K562 (cell line): ENCODE measurements around the gene CBFA2T3. TPM values are rescaled to one million over a fixed set of nuclear protein-coding genes. Genes with fewer than 3 reads are reported as not detected.
A peak's percentile ranks its signal among the peaks of the same experiment; 100 is the strongest.

ENCODE experiments used
- KLF16 ChIP-seq: IDR thresholded peaks from 2 replicates; pipeline ENCODE4 v1.6.1; 2016; ENCODE audit warnings: antibody characterized with exemption
- MAFG ChIP-seq: fragments of 450-650 bp; conservative IDR thresholded peaks from 2 replicates; pipeline ENCODE4 v1.6.1; 2016; ENCODE audit warnings: missing genetic modification characterization, missing compliant biosample characterization
- MTA1 ChIP-seq: fragments of 450-650 bp; IDR thresholded peaks from 2 replicates; pipeline ENCODE4 v1.6.1; 2017; ENCODE audit warnings: borderline replicate concordance
- RAD51 ChIP-seq: fragments of 450-650 bp; IDR thresholded peaks from 2 replicates; pipeline ENCODE4 v1.7.1; 2016; ENCODE audit warnings: low read depth, mild to moderate bottlenecking, borderline replicate concordance
- TRIM24 ChIP-seq, 2 experiments: fragments of 450-650 bp; IDR thresholded peaks; 2 replicates each; pipeline ENCODE4 v1.6.1; 2016
- YY1 ChIP-seq, 3 experiments: IDR thresholded peaks; 2 replicates each; pipeline ENCODE4 v1.6.1; 2011; ENCODE audit warnings: low read length in 2 of 3, mild to moderate bottlenecking in 2 of 3, moderate library complexity in 2 of 3, borderline replicate concordance in 1 of 3, control low read depth in 1 of 3, low read depth in 1 of 3; ENCODE audit not compliant: insufficient read depth in 3 of 3, insufficient replicate concordance in 2 of 3, control insufficient read depth in 1 of 3, insufficient read length in 1 of 3; ENCODE audit errors: extremely low read depth in 1 of 3
- ZNF175 ChIP-seq: fragments of 200-800 bp; sonication (Bioruptor generic); IDR thresholded peaks from 2 replicates; pipeline ENCODE4 v1.6.1; 2016; ENCODE audit warnings: low read depth, mild to moderate bottlenecking, missing genetic modification characterization, missing compliant biosample characterization
- ZNF239 ChIP-seq: fragments of 250-450 bp; sonication (Bioruptor Pico); IDR thresholded peaks from 2 replicates; pipeline ENCODE4 v1.4.0; 2020; ENCODE audit warnings: mild to moderate bottlenecking
- polyA plus RNA-seq, 8 experiments: library from polyadenylated mRNA; depleted of rRNA in 4 of 8; stranded (reverse) in 5 of 8; unstranded in 3 of 8; fragments of >200 nt; fragmentation: Nextera tagmentation in 2 of 8; fragmentation: Illumina TruSeq in 1 of 8; extraction: Ambion mirVana in 2 of 8; extraction: Trizol in 1 of 8; gene quantifications; 2 replicates each; pipeline versions ENCODE4 v1.2.1 to v1.2.3, GENCODE V29; 2011 to 2014; ENCODE audit warnings: inconsistent platforms in 1 of 8, missing spikeins in 1 of 8
- total RNA-seq, 7 experiments: library from RNA; depleted of rRNA in 6 of 7; stranded (reverse); fragments of >200 nt in 6 of 7; fragmentation: Illumina TruSeq in 2 of 7; extraction: Trizol in 2 of 7; gene quantifications; 2 replicates each; pipeline versions ENCODE4 v1.2.1 to v1.2.3, GENCODE V29; 2011 to 2021; ENCODE audit warnings: low replicate concordance in 1 of 7
- TF ChIP-seq, protein P1 (sequence below): fragments of 250-450 bp; sonication (Bioruptor Pico); IDR thresholded peaks from 2 replicates; pipeline ENCODE4 v1.5.0; 2021
- TF ChIP-seq, protein P2 (sequence below), 2 experiments: fragments of 450-650 bp in 1 of 2; sonication (generic) in 1 of 2; formaldehyde crosslinking in 1 of 2; IDR thresholded peaks; 2 replicates each; pipeline versions ENCODE4 v1.7.1 to v1.9.0; 2016 to 2022; ENCODE audit warnings: inconsistent platforms in 1 of 2, mild to moderate bottlenecking in 1 of 2, missing genetic modification reagents in 1 of 2

CBFA2T3 gene
- total and polyA plus RNA-seq, 9 of the 15 experiments (the other 6 are each of a cell fraction or from before 2014, with no cell fraction given) = 2.3 to 145 (median 6.7) TPM

DNA sequence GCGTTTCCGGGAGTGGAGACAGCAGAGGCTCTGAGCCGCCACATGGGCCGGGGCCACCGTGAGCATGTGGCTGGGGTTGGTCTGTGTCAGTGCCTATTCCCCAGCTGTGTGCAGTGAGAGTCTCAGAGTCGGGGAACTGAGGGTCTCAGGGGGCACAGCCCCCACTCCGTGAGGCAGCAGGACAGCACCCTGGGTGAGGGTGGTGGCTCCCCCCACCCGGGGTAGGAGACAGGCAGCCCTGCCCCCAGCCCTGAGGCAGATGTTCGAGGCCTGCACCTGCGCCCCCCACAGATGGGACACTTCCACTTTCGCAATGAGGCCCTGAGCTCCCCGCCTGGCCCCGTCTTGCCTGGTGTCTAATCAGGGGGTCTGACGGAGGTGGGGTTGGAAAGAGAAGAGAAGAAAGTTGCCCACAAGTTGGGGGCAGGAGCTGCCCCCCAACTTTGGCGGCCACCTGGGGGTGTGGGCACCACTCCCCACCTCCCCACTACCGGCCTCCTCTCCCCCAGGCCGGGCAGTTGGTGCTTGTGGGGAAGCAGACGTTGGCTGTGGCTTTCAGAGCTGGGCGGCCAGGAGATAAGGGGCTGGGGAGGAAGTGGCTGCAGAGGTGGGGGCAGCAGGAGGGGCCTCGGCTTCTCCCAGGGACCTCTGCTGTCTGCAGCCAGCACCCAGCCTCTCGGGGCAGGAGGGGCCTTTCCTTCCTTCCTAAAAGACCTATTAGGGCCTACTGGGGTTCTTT, 1.8 kb upstream of the CBFA2T3 start (continued):
- TF ChIP-seq, protein P1, sequence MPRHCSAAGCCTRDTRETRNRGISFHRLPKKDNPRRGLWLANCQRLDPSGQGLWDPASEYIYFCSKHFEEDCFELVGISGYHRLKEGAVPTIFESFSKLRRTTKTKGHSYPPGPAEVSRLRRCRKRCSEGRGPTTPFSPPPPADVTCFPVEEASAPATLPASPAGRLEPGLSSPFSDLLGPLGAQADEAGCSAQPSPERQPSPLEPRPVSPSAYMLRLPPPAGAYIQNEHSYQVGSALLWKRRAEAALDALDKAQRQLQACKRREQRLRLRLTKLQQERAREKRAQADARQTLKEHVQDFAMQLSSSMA (CRISPR knock-in tag) = 0 out of 2 replicates have a peak, but pooled peaks have one; percentile 28
- TF ChIP-seq MTA1 = peak; percentile 47; the same call in 1 of the 2 replicates
- peak in 2 of 3 experiments; percentile 51 to 60 for TF ChIP-seq YY1 (IDR thresholded peaks at IDR 0.05; ENCODE audit: borderline replicate concordance in 1 of 3, control insufficient read depth in 1 of 3, extremely low read depth in 1 of 3, insufficient read depth in 3 of 3, insufficient read length in 1 of 3, insufficient replicate concordance in 2 of 3, low read depth in 1 of 3, low read length in 2 of 3)
- no peak for TF ChIP-seq MAFG (tag)
- peak; percentile 80; the same call in 1 of the 2 replicates for TF ChIP-seq ZNF175 (CRISPR knock-in tag)
- TF ChIP-seq ZNF239 = peak; percentile 53; the same call in 1 of the 2 replicates
- no peak for TF ChIP-seq RAD51
- TF ChIP-seq, protein P2, sequence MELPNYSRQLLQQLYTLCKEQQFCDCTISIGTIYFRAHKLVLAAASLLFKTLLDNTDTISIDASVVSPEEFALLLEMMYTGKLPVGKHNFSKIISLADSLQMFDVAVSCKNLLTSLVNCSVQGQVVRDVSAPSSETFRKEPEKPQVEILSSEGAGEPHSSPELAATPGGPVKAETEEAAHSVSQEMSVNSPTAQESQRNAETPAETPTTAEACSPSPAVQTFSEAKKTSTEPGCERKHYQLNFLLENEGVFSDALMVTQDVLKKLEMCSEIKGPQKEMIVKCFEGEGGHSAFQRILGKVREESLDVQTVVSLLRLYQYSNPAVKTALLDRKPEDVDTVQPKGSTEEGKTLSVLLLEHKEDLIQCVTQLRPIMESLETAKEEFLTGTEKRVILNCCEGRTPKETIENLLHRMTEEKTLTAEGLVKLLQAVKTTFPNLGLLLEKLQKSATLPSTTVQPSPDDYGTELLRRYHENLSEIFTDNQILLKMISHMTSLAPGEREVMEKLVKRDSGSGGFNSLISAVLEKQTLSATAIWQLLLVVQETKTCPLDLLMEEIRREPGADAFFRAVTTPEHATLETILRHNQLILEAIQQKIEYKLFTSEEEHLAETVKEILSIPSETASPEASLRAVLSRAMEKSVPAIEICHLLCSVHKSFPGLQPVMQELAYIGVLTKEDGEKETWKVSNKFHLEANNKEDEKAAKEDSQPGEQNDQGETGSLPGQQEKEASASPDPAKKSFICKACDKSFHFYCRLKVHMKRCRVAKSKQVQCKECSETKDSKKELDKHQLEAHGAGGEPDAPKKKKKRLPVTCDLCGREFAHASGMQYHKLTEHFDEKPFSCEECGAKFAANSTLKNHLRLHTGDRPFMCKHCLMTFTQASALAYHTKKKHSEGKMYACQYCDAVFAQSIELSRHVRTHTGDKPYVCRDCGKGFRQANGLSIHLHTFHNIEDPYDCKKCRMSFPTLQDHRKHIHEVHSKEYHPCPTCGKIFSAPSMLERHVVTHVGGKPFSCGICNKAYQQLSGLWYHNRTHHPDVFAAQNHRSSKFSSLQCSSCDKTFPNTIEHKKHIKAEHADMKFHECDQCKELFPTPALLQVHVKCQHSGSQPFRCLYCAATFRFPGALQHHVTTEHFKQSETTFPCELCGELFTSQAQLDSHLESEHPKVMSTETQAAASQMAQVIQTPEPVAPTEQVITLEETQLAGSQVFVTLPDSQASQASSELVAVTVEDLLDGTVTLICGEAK (IDR thresholded peaks at IDR 0.05) = peak; percentile 55; the same call in 1 of the 2 replicates
- TF ChIP-seq, protein P2 (CRISPR knock-in tag; IDR thresholded peaks at IDR 0.05) = peak; percentile 47; the same call in 1 of the 2 replicates
- peak; percentile 92 for TF ChIP-seq KLF16
- TF ChIP-seq TRIM24 (IDR thresholded peaks at IDR 0.05) = peak; percentile 74 to 85
